ENCODE results near the gene SELENOK. TPM values are rescaled to one million over a fixed set of nuclear protein-coding genes. Genes with fewer than 3 reads are reported as not detected.

The SELENOK gene
- total RNA-seq, 1 donor from 2014 or later = 25.0 TPM

GRCh38 chr3:53841296-53841695 lies 50.4 kb downstream of the SELENOK start:
- DNase-seq = no peak

- no peak for DNase-seq
Observed at GRCh38 chr3:53837331-53837730, 54.3 kb downstream of the SELENOK start.

GRCh38 chr3:53836084-53836872 lies 55.4 kb downstream of the SELENOK start:
- no peak for DNase-seq

- no peak for DNase-seq
Observed at GRCh38 chr3:53835257-53835656, 56.4 kb downstream of the SELENOK start.

GRCh38 chr3:53834429-53835095 lies 57.1 kb downstream of the SELENOK start:
- DNase-seq = no peak

Other genes starting within 250 kb of the SELENOK start
- gene CHDH, start 45.4 kb downstream of the SELENOK start, total RNA-seq = 0.23 and 1.0 TPM in 2 replicates
- 0.19 TPM in 1 of 2 replicates, not detected in the other for gene IL17RB, start 45.3 kb downstream of the SELENOK start, total RNA-seq
- gene ACTR8, start 9.7 kb downstream of the SELENOK start, total RNA-seq = 38.9 and 47.1 TPM in 2 replicates
- gene CACNA2D3, start 230.7 kb upstream of the SELENOK start, total RNA-seq = under 0.01 TPM in 1 of 2 replicates, not detected in the other

Measured in dermis blood vessel endothelial cell (primary cell).